GM06990 (cell line): ENCODE data around the gene CENPX.

Experiments
- DNase-seq: peaks from one replicate; pipeline ENCODE4 v3.0.0-alpha.2; 2011; ENCODE audit not compliant: insufficient read length; ENCODE audit errors: extremely low read depth
- H3K27me3 ChIP-seq: replicated peaks from 2 replicates; pipeline ENCODE4 v1.6.0; 2011; ENCODE audit warnings: low read length; ENCODE audit not compliant: control insufficient read depth, insufficient read depth
- H3K36me3 ChIP-seq: 2 replicates; pipeline ENCODE4 v1.5.1; 2011; ENCODE audit warnings: low read length; ENCODE audit not compliant: control insufficient read depth, insufficient read depth
- H3K4me3 ChIP-seq: replicated peaks from 2 replicates; pipeline ENCODE4 v1.5.1; 2011; ENCODE audit warnings: low read depth, mild to moderate bottlenecking, control low read depth, low read length
- TF ChIP-seq, protein P1 (sequence below): IDR thresholded peaks from 2 replicates; pipeline ENCODE4 v1.5.1; 2011; ENCODE audit warnings: low read length, control low read depth, mild to moderate bottlenecking, inconsistent platforms; ENCODE audit not compliant: insufficient read depth, poor library complexity, severe bottlenecking

Gene CENPX

DNA sequence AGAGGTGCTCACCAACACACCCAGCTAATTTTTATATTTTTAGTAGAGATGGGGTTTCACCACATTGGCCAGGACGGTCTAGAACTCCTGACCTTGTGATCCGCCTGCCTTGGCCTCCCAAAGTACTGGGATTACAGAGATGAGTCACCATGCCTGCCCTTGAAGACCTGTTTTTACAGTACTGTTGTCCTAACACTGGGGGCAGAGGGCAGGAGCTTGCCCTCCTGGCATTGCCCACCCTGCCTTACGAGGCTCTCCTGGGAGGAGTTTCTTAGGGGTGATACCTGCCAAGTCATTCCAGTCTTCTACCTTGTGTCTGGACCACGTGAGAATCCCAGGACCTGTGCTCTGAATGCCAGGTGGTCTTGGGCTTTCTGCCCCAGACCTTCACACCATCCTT is 42.6 kb downstream of the CENPX start:
- Histone ChIP-seq H3K36me3 (peaks cover 7% of the 10 kb centered on the region), H3K27me3 (no peaks in the 10 kb centered on the region), H3K4me3 (no peak overlapping the region)
- TF ChIP-seq, protein P1, sequence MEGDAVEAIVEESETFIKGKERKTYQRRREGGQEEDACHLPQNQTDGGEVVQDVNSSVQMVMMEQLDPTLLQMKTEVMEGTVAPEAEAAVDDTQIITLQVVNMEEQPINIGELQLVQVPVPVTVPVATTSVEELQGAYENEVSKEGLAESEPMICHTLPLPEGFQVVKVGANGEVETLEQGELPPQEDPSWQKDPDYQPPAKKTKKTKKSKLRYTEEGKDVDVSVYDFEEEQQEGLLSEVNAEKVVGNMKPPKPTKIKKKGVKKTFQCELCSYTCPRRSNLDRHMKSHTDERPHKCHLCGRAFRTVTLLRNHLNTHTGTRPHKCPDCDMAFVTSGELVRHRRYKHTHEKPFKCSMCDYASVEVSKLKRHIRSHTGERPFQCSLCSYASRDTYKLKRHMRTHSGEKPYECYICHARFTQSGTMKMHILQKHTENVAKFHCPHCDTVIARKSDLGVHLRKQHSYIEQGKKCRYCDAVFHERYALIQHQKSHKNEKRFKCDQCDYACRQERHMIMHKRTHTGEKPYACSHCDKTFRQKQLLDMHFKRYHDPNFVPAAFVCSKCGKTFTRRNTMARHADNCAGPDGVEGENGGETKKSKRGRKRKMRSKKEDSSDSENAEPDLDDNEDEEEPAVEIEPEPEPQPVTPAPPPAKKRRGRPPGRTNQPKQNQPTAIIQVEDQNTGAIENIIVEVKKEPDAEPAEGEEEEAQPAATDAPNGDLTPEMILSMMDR = no peak
- no peak for DNase-seq

GRCh38 chr17:81978524-81979298 is 44.0 kb downstream of the CENPX start:
- Histone ChIP-seq H3K36me3 (peaks cover 3% of the 10 kb centered on the region), H3K4me3 (peak overlapping the region; percentile 85), H3K27me3 (no peaks in the 10 kb centered on the region)
- DNase-seq = no peak
- TF ChIP-seq, protein P1 = no peak

DNA sequence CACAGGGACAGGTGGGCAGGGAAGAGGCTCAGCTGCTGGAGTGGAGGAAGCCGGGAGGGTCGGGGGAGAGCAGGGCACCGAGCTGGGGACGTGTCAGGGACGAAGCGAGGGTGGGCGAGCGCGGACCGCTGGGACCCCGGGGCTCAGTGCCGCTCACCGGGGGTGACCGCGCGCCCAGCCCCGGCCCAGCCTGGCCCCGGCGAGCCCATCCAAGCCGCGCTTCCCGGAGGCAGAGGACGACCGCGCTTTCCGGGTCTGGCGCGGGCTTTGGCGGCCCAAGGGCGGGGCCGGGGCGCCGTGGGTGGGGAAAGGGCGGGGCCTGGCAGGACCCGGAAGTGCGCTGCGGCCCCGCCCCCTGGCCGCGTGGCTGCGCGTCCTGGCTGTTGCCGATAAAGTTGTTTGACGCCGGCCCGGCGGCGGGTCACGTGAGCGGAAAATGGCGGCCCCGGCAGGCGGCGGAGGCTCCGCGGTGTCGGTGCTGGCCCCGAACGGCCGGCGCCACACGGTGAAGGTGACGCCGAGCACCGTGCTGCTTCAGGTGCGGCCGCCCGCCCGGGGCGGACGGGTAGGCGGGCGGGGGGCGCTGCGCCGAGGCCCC is 45.4 kb downstream of the CENPX start, which contains the start of gene ASPSCR1:
ASPSCR1 (plus strand) TSS at position 419 of the 598 bp plus-strand sequence; CDS start at position 437, 18 bp downstream.
- TF ChIP-seq, protein P1 = no peak
- no peaks in the 10 kb centered on the region for H3K27me3 ChIP-seq
- peak within 1 kb of the TSS; percentile 85 for H3K4me3 ChIP-seq
- no peaks in the 10 kb centered on the region; the same call in none of the 2 replicates for H3K36me3 ChIP-seq
- peak; percentile 92 for DNase-seq

- no peaks in the 10 kb centered on the region; the same call in none of the 2 replicates for H3K36me3 ChIP-seq
- H3K4me3 ChIP-seq = peak overlapping the region; percentile 85
- peak; percentile 46 for DNase-seq
- H3K27me3 ChIP-seq = no peaks in the 10 kb centered on the region
- TF ChIP-seq, protein P1 = no peak
Observed at GRCh38 chr17:81976332-81977210, 46.1 kb downstream of the CENPX start.

GRCh38 chr17:81973432-81973831 is 49.2 kb downstream of the CENPX start:
- no peaks in the 10 kb centered on the region for H3K36me3 ChIP-seq
- no peak for DNase-seq
- TF ChIP-seq, protein P1 = no peak
- H3K4me3 ChIP-seq = no peak overlapping the region
- no peaks in the 10 kb centered on the region for H3K27me3 ChIP-seq
